ENCODE results near the gene ATXN2L. TPM values are rescaled to one million over a fixed set of nuclear protein-coding genes. Genes with fewer than 3 reads are reported as not detected.

The ATXN2L gene
- total RNA-seq, 1 experiment from 2014 or later = 309 TPM

DNA sequence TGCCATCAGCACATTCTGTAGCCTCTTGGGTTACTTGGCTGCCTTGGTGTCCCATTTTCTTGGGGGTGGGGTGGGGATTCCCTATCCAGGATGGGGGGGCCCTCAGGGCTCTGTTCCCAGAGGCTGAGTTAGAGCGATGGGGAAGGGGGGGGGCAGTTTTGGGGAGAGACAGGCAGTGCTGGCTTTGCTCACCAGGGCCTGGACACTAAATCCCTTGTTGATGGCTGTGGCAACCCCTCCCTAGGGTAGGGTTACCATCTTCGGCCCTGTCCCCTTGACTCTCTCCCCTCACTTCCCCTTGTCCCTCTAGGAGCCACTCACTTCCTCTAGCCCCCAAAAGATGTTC lies 54.8 kb downstream of the ATXN2L start:
- Histone ChIP-seq H4K5ac (ENCODE audit: insufficient read length, low read depth, low read length) (no peak overlapping the region), H2BK12ac (ENCODE audit: insufficient read length, low read depth, low read length) (no peak overlapping the region), H3T11ph (ENCODE audit: low read length) (no peak overlapping the region), H3K14ac (ENCODE audit: insufficient read depth, low read length) (no peak overlapping the region), H3K79me1 (ENCODE audit: insufficient read depth, low read depth, low read length, poor library complexity, severe bottlenecking) (no peaks in the 10 kb centered on the region), H3K4me1 (ENCODE audit: insufficient read depth, low read length) (peaks cover 1% of the 10 kb centered on the region; the same call in 1 of the 2 replicates), H3K9ac (ENCODE audit: extremely low read depth, insufficient read length, low read length) (no peak overlapping the region), H3K27ac (ENCODE audit: insufficient read length, low read depth, low read length) (no peak overlapping the region), H2BK120ac (ENCODE audit: low read depth, low read length, poor library complexity, severe bottlenecking) (no peak overlapping the region), H4K91ac (ENCODE audit: insufficient read length, low read depth, low read length) (no peak overlapping the region), H2BK15ac (ENCODE audit: low read depth, low read length) (no peak overlapping the region), H2AFZ (ENCODE audit: low read length) (no peak overlapping the region), H3K23me2 (ENCODE audit: insufficient read length, low read depth, low read length, poor library complexity, severe bottlenecking) (peaks cover 11% of the 10 kb centered on the region), H3K9me3 (ENCODE audit: control insufficient read depth, low read depth, low read length) (no peaks in the 10 kb centered on the region), H2AK5ac (ENCODE audit: insufficient read length, low read length) (no peak overlapping the region), H4K8ac (replicated peaks; ENCODE audit: insufficient read length, low read depth, low read length) (no peak overlapping the region), H3K18ac (ENCODE audit: insufficient read length, low read depth, low read length) (no peak overlapping the region), H3K56ac (ENCODE audit: insufficient read length, low read depth, low read length) (no peak overlapping the region), H3K4ac (ENCODE audit: low read depth, low read length) (no peak overlapping the region), H3K27me3 (ENCODE audit: insufficient read depth, low read length) (peaks cover 6% of the 10 kb centered on the region; the same call in 1 of the 2 replicates), H3K4me2 (ENCODE audit: insufficient read depth, insufficient read length, low read length) (no peak overlapping the region), H3K23ac (ENCODE audit: insufficient read length, low read depth, low read length) (no peak overlapping the region), H2BK20ac (ENCODE audit: low read depth, low read length, poor library complexity, severe bottlenecking) (no peak overlapping the region), H3K79me2 (ENCODE audit: insufficient read depth, low read length) (no peaks in the 10 kb centered on the region), H4K20me1 (ENCODE audit: control insufficient read depth, insufficient read depth, insufficient read length) (no peaks in the 10 kb centered on the region), H2BK5ac (ENCODE audit: insufficient read length, low read length) (no peak overlapping the region)
- no peak for TF ChIP-seq CTCF (conservative IDR thresholded peaks at IDR 0.05)
- H3K4me1 Mint-ChIP-seq = peaks cover 26 to 56% of the 10 kb centered on the region in 2 experiments
- peak overlapping the region; percentile 29 to 64; a peak in 2 of 5 replicates for H3K4me3 Mint-ChIP-seq
- H3K36me3 Mint-ChIP-seq (ENCODE audit: insufficient read depth in 1 of 3, low read depth in 3 of 3) = peaks cover 4 to 22% (median 19%) of the 10 kb centered on the region in 3 experiments
- H3K9me3 Mint-ChIP-seq = no peaks in the 10 kb centered on the region; a peak in 2 of 5 replicates
- H3K27me3 Mint-ChIP-seq (ENCODE audit: low read depth) = peaks cover 18% of the 10 kb centered on the region
- whole genome bisulfite sequencing (ENCODE audit: extremely low coverage, insufficient read length, low lambda C conversion rate) = no CpG with 5 or more reads among the region's 2 CpGs
- no peak for DNase-seq
- peak overlapping the region in 1 of 3 experiments; percentile 84; a peak in 3 of 7 replicates for H3K27ac Mint-ChIP-seq

Measured in H9 (cell line).